GM18498 (cell line): ENCODE measurements around the gene NRDC.
"Not testable (repeated sequence)": the region's sequence is repeated elsewhere in the genome, so short reads cannot be mapped to it uniquely, and the experiment has no call there.

Experiments used
- ATAC-seq: cut with Tn5 transposase; IDR thresholded peaks from one replicate; pipeline ENCODE4 v1.9.1; 2021; ENCODE audit warnings: mild to moderate bottlenecking, moderate library complexity; ENCODE audit not compliant: unreplicated experiment

Gene NRDC

GRCh38 chr1:51894748-51895147 lies 16.2 kb upstream of the NRDC start:
- ATAC-seq: not testable (repeated sequence)

DNA sequence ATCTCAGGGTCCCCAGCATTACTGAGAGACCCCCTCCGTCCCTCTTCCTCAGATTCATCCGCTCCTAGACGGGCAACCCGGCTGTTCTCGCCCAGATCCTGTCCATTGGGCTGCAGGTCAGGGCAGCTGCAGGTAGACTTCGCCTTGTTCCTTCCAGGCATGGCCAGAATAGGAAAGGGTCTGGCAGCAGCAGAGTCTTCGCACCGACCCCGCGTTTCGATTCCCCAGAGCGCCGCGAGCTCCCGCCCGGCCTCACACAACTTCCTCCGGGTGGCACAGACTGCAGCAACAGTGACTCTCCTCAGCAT lies 265 bp downstream of the NRDC start:
- peak; percentile 35 for ATAC-seq

DNA sequence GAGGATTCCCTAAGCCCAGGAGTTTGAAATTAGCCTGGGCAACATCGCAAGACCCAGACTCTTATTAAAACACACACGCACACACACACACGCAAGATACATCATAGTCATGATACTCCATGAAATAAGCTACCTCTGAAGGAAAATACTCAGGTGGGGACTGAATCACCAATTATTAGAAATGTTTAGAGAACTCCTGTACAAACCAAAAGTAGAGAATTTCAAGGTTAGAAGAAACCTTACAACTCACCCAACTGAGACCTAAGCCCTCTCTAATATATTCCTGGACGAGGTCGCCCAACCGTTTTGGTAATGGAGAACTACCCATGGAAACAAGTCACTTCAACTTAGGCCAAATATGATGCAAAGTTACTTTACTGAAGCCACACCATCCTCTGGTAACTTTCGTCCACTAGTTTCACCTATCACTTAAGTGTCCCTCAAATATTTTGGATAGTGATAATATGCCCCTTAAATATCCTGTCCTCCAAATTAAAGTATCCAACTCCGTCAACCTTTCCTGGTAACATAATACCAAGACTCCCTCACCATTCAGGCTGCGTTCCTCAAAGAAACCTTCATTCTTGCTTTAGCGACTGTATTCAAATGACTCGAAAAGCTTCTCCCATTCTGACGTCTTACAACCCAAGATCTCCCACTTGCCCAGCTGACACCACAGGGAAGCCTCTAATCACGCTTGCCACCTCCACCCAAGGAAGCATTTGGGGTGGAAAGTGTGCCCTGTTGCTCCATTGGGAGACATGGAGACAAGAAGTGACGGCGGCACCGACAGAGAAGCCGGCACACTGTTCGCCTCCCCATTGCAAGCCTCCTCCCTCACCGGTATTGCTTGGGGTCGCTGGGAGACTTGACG lies 856 bp downstream of the NRDC start:
- ATAC-seq: no peak

GRCh38 chr1:51875836-51876235 lies 2.7 kb downstream of the NRDC start:
- ATAC-seq: no peak

DNA sequence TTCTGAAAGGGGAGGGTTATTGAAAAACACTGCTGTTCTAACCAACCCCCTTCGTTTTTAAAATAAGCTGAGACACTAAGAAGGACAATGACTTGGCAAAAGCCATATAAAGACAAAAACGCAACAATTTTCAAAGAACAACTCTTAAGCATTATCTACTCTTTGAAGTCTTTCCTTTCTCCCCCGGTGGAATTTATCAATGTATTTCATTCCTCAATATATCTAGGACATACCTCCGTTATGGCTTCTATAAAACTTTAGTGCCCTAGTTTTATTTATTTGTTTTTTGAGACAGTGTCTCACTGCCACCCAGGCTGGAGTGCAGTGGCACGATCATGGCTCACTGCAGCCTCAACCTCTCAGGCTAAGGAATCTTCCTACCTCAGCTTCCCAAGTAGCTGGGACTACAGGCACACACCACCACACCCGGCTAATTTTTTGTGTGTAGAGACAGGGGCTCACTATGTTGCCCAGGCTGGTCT lies 3.2 kb downstream of the NRDC start:
- ATAC-seq: no peak

- not testable (repeated sequence) for ATAC-seq
Measured at GRCh38 chr1:51873270-51873669, 5.3 kb downstream of the NRDC start.

- peak; percentile 54 for ATAC-seq
Measured at GRCh38 chr1:51871351-51871975, 7.1 kb downstream of the NRDC start.

DNA sequence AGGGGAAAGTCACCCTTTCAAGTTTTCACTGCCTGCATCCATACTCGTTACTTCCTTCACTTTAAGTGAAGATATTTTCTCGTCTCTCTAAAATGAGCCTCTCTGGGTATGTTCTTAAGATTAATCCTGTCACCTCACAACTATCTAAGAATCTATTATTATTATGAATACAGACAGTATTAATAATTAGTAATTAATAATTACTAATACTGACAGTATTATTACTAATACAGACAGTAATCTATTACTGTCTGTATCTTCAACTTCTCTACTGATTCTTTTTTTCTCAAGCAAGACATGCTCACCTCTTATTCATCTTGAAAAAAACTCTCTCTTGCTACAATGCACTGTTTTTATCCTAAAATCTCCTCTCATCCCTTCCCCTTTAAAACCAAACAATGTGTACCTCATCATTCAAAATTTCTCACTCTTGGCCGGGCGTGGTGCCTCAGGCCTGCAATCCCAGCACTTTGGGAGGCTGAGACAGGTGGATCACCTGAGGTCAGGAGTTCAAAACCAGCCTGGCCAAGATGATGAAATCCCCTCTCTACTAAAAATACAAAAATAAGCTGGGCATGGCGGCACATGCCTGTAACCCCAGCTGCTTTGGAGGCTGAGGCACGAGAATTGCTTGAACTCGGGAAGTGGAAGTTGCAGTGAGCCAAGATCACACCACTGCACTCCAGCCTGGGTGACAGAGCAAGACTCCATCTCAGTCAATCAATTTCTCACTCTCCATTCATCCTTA lies 7.8 kb downstream of the NRDC start:
- ATAC-seq: no peak

- no peak for ATAC-seq
Measured at GRCh38 chr1:51867479-51868232, 10.9 kb downstream of the NRDC start.

- ATAC-seq: peak; percentile 64
Measured at GRCh38 chr1:51863384-51863783, 15.1 kb downstream of the NRDC start.

- ATAC-seq: no peak
Measured at GRCh38 chr1:51861669-51862068, 16.9 kb downstream of the NRDC start.

GRCh38 chr1:51859735-51860134 lies 18.8 kb downstream of the NRDC start:
- ATAC-seq: no peak

DNA sequence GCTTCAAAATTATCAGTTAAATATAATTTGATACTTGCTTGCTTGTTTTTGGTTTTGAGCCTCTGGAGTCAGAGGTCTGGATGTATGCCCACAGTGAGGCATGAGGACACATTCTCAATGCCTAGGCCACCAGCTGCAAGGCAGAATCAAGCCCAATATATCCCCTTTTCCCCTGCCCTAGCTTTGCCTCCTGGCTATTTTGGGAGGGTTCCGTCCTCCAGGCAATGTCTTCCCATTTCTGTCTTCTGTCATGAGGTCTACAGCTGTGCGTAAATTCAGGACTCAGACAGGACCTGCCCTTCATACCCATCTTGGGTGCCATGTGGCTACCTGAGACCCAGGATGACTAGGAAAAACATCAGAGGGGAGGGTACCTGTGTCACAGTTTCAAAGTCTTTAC lies 19.2 kb downstream of the NRDC start:
- ATAC-seq: no peak

- no peak for ATAC-seq
Measured at GRCh38 chr1:51858892-51859291, 19.6 kb downstream of the NRDC start.

- ATAC-seq: no peak
Measured at GRCh38 chr1:51856745-51857144, 21.8 kb downstream of the NRDC start.

- no peak for ATAC-seq
Measured at GRCh38 chr1:51855624-51856023, 22.9 kb downstream of the NRDC start.

DNA sequence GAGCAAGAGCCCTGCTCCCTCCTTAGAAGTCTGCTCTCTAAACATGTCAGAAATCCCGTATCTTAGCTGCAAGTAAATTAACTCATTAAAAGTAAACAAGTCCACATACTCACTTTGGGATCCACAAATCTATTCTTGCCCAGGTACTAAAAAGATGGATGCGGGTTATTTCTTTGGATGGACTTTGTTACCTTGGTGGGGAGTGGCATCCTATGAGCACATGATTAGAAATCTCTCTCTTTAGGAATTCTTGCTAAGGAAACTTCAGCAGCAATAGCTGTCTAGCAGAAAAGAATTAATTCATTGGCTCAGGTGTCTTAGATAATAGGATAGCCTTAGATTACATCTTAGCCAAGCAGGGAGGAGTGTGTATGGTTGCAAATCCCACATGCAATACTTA lies 25.2 kb downstream of the NRDC start:
- ATAC-seq: no peak

DNA sequence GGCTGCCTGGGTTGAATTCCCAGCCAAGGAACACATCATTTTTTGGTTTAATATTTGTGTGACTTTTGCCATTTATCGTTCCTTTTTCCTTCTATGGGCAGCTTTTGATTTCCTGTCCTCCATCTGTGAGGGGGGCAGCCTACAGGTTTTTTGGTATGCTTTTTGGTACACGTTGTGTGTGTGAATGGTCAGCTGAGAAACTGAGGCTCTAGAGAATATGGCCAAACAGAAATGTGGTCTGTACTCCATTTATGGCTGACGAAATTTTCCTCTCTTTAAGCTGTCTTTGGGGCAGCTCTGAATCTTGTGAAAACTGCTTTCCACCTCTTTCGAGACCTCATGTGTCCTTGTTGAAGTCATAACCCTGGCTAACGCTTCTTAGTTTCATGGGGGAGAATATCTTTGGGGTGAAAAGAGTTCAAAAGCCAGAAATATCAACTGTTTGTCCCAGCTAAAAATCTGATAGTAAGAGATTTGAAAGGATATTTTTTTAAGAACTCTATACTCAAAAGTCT lies 26.6 kb downstream of the NRDC start:
- no peak for ATAC-seq

GRCh38 chr1:51850420-51851223 lies 27.9 kb downstream of the NRDC start:
- ATAC-seq: no peak
